HUES48 (cell line): ENCODE results near the gene ZFPM1.

Experiments
- H3K27ac ChIP-seq: one replicate; pipeline ENCODE4 v1.7.0; 2013; ENCODE audit warnings: low read depth, low read length, inconsistent platforms
- H3K27me3 ChIP-seq: 2 replicates; pipeline ENCODE4 v1.6.1; 2013; ENCODE audit warnings: mild to moderate bottlenecking, low read length; ENCODE audit not compliant: control insufficient read depth, insufficient read depth
- H3K36me3 ChIP-seq: 2 replicates; pipeline ENCODE4 v1.6.1; 2013; ENCODE audit warnings: low read length; ENCODE audit not compliant: control insufficient read depth, insufficient read depth
- H3K4me1 ChIP-seq: 2 replicates; pipeline ENCODE4 v1.6.1; 2013; ENCODE audit warnings: mild to moderate bottlenecking, low read length; ENCODE audit not compliant: control insufficient read depth, insufficient read depth
- H3K4me3 ChIP-seq: 2 replicates; pipeline ENCODE4 v1.5.1; 2013; ENCODE audit warnings: mild to moderate bottlenecking, low read depth, low read length
- H3K9ac ChIP-seq: 2 replicates; pipeline ENCODE4 v1.6.1; 2013; ENCODE audit warnings: mild to moderate bottlenecking, low read depth, low read length, moderate library complexity
- H3K9me3 ChIP-seq: 2 replicates; pipeline ENCODE4 v1.6.1; 2013; ENCODE audit warnings: low read length; ENCODE audit not compliant: control insufficient read depth, insufficient read depth

Gene ZFPM1

DNA sequence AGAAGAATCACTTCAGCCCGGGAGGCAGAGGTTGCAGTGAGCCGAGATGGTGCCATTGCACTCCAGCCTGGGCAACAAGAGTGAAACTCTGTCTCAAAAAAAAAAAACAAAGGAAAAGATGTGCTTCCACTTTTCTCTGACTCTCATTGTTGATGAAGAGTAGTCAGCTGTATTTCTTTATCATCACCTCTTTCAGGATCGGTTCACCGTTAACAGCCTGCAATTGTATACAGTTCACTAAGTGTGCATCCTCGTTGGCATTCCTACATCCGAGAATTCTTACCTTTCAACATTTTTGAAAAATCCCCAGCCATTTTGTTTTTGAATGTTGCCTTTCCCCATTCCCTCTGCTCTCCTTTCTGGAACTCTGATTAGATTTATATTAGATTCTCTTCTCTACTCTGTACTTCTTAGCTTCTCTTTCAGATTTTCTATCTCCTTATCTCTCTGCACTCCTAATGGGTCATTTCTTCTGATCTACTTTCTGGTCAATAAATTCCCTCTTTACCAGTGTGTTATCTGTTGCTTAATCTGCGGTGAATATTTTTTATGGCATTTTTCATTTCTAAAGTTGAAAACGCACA lies 90.2 kb downstream of the ZFPM1 start:
- no peak overlapping the region for H3K9ac ChIP-seq
- H3K27me3 ChIP-seq, result peaks cover 21% of the 10 kb centered on the region
- H3K36me3 ChIP-seq, result no peaks in the 10 kb centered on the region
- no peak overlapping the region for H3K4me3 ChIP-seq
- peaks cover 5% of the 10 kb centered on the region for H3K9me3 ChIP-seq
- no peaks in the 10 kb centered on the region for H3K4me1 ChIP-seq
- no peak overlapping the region for H3K27ac ChIP-seq

DNA sequence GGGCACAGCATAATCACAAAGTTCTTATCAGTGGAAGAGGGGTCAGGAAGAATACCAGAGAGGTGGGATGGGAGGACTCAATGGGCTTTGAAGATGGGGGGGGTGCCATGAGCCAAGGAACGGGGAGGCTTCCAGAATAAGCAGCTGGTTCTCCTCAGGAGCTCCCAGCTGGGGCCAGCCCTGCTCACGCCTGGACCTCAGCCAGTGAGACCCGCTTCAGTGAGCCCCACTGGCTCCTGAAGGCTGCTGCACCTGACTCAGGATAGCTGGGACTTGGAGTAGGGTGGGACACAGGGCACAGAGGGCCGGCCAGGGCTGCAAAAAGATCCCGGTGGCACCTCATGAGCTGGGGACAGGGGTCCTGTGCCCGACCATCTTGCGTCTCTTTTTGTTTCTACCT lies 92.7 kb downstream of the ZFPM1 start:
- peaks cover 32% of the 10 kb centered on the region for H3K27me3 ChIP-seq
- H3K36me3 ChIP-seq, result no peaks in the 10 kb centered on the region
- H3K4me3 ChIP-seq, result no peak overlapping the region
- no peak overlapping the region for H3K9ac ChIP-seq
- peaks cover 5% of the 10 kb centered on the region for H3K9me3 ChIP-seq
- H3K4me1 ChIP-seq, result no peaks in the 10 kb centered on the region
- no peak overlapping the region for H3K27ac ChIP-seq

DNA sequence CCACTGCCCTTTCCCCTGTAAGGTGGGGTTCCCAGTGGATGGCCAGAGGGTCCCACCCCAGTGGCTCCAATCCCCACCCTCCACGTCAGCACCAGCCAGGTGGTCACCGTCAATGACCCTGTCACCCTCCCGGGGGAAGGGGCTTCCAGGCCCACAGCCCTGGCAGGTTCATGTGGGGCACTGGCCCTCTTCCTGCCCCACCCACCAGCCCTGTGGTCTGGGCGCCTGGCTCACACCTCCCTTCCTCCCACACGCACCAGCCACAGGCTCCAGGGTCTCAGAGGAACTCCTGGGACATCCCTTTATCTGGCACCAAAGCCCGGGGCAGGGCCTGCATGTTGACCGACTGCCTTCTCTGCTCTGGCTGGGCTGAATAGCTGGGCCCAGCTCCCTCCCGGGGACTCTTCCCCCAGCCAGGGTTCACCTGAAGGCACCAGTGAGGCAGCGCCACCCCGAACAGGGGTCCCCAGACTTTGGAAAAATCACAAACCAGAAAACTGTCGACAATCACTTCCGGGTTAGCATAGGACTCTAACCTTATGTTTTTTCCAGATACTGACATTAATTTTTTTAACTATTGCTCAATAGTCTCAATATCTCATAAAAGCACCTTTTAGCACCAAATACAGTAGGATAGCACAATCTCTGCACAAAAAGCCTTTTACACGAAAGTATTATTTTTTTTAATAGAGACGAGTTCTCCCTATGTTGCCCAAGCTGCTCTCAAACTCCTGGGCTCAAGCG lies 95.2 kb downstream of the ZFPM1 start:
- H3K9ac ChIP-seq, result no peak overlapping the region
- H3K4me3 ChIP-seq, result no peak overlapping the region
- H3K36me3 ChIP-seq, result no peaks in the 10 kb centered on the region
- H3K9me3 ChIP-seq, result no peaks in the 10 kb centered on the region; the same call in none of the 2 replicates
- no peaks in the 10 kb centered on the region for H3K4me1 ChIP-seq
- no peak overlapping the region for H3K27ac ChIP-seq
- H3K27me3 ChIP-seq, result peaks cover 32% of the 10 kb centered on the region

DNA sequence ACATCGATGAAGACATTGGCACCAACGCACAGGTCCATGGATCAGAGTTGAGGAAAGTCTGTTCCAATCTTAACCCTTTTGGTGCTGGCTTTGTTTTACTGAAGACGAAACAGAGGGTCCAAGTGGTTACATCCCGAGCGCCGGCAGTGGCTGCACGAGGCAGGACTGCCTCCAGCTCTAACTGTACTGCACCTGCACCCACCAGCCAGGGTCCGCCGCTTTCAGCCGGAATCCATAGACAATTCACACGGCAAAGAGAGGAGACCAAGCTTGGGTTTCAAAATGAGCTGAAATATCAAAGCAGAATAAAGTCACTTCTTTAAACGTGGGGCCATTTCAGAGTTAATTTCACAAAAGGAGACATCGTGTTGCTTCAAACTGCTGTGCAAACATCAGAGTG lies 95.9 kb downstream of the ZFPM1 start:
- no peaks in the 10 kb centered on the region for H3K4me1 ChIP-seq

DNA sequence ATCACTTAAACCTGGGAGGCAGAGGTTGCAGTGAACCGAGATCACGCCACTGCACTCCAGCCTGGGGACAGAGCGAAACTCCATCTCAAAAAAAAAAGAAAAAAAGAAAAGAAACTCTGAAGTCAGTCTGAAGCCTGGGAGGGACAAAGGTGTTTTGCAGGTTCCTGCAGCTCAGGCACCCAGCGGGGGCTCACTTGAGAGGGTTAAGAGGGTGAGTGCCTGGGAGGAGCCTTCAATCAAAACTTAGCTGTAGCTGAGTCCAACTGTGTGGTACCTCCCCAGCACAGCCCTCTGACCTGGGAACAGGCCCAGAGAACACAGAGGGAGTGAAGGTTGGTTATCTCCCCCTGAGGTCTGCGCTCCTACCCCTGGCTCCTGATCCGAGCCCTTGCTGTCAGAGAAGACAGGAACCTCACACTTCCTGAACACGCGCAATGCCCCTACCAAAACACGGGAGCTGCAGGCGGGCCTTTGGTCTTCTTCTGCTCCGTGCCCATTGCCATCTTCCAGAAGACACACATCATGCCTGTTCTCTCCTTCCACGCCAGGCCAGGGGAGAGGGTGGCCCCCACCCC lies 96.7 kb downstream of the ZFPM1 start:
- Histone ChIP-seq H3K9ac (no peak overlapping the region), H3K9me3 (no peaks in the 10 kb centered on the region), H3K4me1 (no peaks in the 10 kb centered on the region), H3K36me3 (no peaks in the 10 kb centered on the region), H3K4me3 (no peak overlapping the region), H3K27ac (no peak overlapping the region), H3K27me3 (peaks cover 32% of the 10 kb centered on the region)

More for the DNA sequence above, 95.9 kb downstream of the ZFPM1 start:
- H3K9ac ChIP-seq, result no peak overlapping the region
- no peaks in the 10 kb centered on the region for H3K9me3 ChIP-seq
- H3K27ac ChIP-seq, result no peak overlapping the region
- no peaks in the 10 kb centered on the region for H3K36me3 ChIP-seq
- no peak overlapping the region for H3K4me3 ChIP-seq
- H3K27me3 ChIP-seq, result peaks cover 32% of the 10 kb centered on the region

DNA sequence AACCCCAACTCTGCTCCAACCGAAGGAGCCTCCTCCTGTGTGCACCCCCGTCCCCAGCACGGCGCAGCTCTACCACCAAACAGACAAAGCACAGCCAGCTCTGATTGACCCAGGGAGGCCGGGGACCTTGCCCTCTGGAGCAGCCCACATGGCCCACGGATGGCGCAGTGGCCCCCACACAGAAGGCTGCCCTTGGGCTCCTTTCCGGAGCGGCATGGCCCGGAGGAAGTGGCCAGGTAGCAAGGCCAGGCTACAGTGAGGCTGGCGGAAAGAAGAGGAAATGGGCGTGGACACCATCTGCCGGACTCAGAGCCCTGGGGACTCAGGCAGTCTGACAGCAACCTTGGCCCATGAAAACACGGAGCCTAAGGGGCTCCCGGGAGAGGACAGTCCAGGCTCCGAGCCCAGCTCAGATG lies 97.2 kb downstream of the ZFPM1 start:
- no peaks in the 10 kb centered on the region for H3K9me3 ChIP-seq
- H3K4me1 ChIP-seq, result no peaks in the 10 kb centered on the region
- no peak overlapping the region for H3K27ac ChIP-seq
- no peak overlapping the region for H3K9ac ChIP-seq
- H3K27me3 ChIP-seq, result peaks cover 32% of the 10 kb centered on the region
- H3K4me3 ChIP-seq, result no peak overlapping the region
- no peaks in the 10 kb centered on the region for H3K36me3 ChIP-seq

DNA sequence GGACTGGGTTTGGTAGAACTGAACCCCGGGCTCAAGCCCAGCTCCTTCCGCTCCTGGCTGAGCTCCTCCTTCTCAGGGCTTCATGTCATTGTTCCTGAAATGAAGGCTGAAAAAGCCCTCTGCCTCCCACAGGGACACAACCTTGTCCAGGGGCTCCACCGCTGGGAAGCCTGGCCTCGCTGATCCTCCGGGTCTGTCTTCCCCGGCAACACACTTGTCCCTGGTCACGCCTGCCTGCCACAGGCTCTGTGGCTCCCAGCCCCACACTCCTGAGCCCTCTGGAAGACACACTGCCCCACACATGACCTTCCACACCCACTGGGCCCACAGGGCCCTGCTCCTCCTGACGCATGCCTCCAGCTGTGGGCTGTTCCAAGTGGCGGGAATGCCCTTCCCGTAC lies 99.1 kb downstream of the ZFPM1 start:
- H3K27me3 ChIP-seq, result peaks cover 18% of the 10 kb centered on the region
- H3K4me3 ChIP-seq, result no peak overlapping the region
- no peaks in the 10 kb centered on the region for H3K4me1 ChIP-seq
- no peaks in the 10 kb centered on the region for H3K36me3 ChIP-seq
- no peak overlapping the region for H3K9ac ChIP-seq
- no peak overlapping the region for H3K27ac ChIP-seq
- no peaks in the 10 kb centered on the region for H3K9me3 ChIP-seq

DNA sequence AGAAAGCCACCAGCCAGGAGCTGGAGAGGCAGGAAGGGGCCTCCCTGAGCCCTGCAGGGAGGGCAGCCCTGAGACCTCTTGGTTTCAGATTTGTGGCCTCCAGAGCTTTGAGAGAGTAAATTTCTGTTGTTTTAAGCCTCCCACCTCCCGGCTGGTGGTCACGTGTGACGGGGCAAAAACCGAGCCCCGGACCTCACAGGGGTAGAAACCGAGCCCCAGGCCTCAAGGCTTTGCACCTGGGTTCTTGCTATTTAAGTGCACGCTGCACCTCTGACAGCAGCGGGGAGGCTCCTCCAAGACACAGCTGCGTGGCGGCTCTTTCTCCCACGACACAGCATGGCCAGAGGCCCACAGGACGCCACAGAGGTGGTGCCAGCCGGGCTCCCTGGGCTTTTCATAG lies 99.7 kb downstream of the ZFPM1 start:
- Histone ChIP-seq H3K4me1 (no peaks in the 10 kb centered on the region), H3K9ac (no peak overlapping the region), H3K9me3 (no peaks in the 10 kb centered on the region), H3K27ac (no peak overlapping the region), H3K36me3 (no peaks in the 10 kb centered on the region), H3K27me3 (peaks cover 16% of the 10 kb centered on the region), H3K4me3 (no peak overlapping the region)

DNA sequence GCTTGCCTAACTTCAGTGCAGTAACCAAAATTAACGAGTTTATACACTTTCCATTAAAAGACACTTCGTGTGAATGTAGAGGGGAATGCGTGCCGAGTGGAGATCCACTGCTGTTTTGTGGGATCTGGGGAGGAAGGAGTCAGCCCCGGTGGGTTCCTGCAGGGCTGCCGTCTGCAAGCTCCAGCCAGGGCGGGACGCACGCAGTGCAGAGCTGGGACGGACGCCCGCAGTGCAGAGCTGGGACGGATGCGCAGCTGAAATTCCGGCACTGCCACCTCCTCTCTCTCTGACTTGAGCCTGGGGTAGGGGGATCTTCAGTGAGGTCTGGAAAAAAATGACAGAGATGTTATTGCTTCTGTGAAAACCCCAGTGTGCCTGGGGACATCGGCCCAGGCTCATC lies 100.7 kb downstream of the ZFPM1 start:
- peaks cover 7% of the 10 kb centered on the region for H3K27me3 ChIP-seq
- no peaks in the 10 kb centered on the region for H3K36me3 ChIP-seq
- H3K4me1 ChIP-seq, result no peaks in the 10 kb centered on the region
- no peak overlapping the region for H3K9ac ChIP-seq
- H3K27ac ChIP-seq, result no peak overlapping the region
- H3K9me3 ChIP-seq, result no peaks in the 10 kb centered on the region
- no peak overlapping the region for H3K4me3 ChIP-seq

DNA sequence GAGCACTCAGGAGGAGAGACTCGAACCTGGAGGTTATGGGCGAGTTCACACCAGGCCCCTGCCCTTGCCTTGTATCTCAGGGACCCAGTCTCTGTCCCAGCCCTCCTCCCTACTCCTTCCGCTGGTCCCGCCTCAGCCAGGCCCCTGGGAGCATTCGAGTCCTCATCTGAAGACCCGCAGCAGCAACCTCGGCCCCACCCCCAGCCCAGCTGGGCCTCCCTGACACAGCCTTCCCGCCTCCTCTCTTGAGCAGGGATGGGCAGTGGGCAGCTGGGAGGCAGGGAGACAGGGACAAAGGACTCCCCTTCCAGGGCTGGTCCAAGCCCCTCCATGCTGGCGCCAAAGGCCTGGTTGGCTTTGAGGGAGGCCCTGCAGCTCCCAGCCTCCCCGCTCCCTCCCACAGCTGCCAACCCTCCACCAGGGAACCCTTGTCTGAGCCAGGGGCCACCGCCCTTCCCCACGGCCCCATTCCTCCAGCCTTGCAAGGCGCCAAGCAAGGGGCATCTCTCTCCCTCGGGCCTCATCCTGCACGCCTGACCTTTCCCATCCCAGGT lies 101.7 kb downstream of the ZFPM1 start:
- no peak overlapping the region for H3K4me3 ChIP-seq
- no peaks in the 10 kb centered on the region for H3K9me3 ChIP-seq
- no peak overlapping the region for H3K27ac ChIP-seq
- H3K27me3 ChIP-seq, result no peaks in the 10 kb centered on the region; the same call in 1 of the 2 replicates
- no peak overlapping the region for H3K9ac ChIP-seq
- no peaks in the 10 kb centered on the region for H3K36me3 ChIP-seq
- H3K4me1 ChIP-seq, result no peaks in the 10 kb centered on the region
